Measurements from ENCODE around the gene RNASEH2A. TPM values are rescaled to one million over a fixed set of nuclear protein-coding genes. Genes with fewer than 3 reads are reported as not detected.

Gene RNASEH2A
- total and polyA plus RNA-seq, 2 of the 13 experiments (the other 11 are each of a cell fraction or from before 2014, with no cell fraction given): 25.1 to 35.8 TPM

GRCh38 chr19:12791345-12792050, 14.9 kb upstream of the RNASEH2A start, which contains the start of gene JUNB (continued):
- 0 out of 2 replicates have a peak, but pooled peaks have one; percentile 54 for TF ChIP-seq PRDM4 (CRISPR knock-in tag; IDR thresholded peaks at IDR 0.05; ENCODE audit: borderline replicate concordance)
- TF ChIP-seq FOXM1 (CRISPR knock-in tag; IDR thresholded peaks at IDR 0.05): no peak
- TF ChIP-seq ZNF280B (CRISPR knock-in tag; IDR thresholded peaks at IDR 0.05; ENCODE audit: borderline replicate concordance): peak; percentile 89
- TF ChIP-seq ZSCAN22 (CRISPR knock-in tag; IDR thresholded peaks at IDR 0.05): no peak
- no peak for TF ChIP-seq DPF2 (CRISPR knock-in tag; IDR thresholded peaks at IDR 0.05; ENCODE audit: borderline replicate concordance, low read depth)
- TF ChIP-seq ZNF503 (CRISPR knock-in tag; IDR thresholded peaks at IDR 0.05): peak; percentile 81; the same call in 1 of the 2 replicates
- no peak for TF ChIP-seq ZNF672 (CRISPR knock-in tag; IDR thresholded peaks at IDR 0.05)
- no peak for TF ChIP-seq NR2F2 (IDR thresholded peaks at IDR 0.05; ENCODE audit: borderline replicate concordance, low read depth)
- no peak for TF ChIP-seq ZXDC (CRISPR knock-in tag; IDR thresholded peaks at IDR 0.05)
- TF ChIP-seq ZNF772 (CRISPR knock-in tag; IDR thresholded peaks at IDR 0.05): peak; percentile 95
- TF ChIP-seq CC2D1A (CRISPR knock-in tag; IDR thresholded peaks at IDR 0.05): no peak
- TF ChIP-seq MXD1 (CRISPR knock-in tag; IDR thresholded peaks at IDR 0.05): peak; percentile 69; the same call in 1 of the 2 replicates
- no peak for TF ChIP-seq ZFP36 (IDR thresholded peaks at IDR 0.05; ENCODE audit: borderline replicate concordance, low read depth, low read length, partially characterized antibody)
- peak; percentile 92 for TF ChIP-seq AHR (CRISPR knock-in tag; IDR thresholded peaks at IDR 0.05)
- TF ChIP-seq ATF7-NPFF (CRISPR knock-in tag; IDR thresholded peaks at IDR 0.05; ENCODE audit: low read depth): peak; percentile 85
- TF ChIP-seq E2F5 (CRISPR knock-in tag; conservative IDR thresholded peaks at IDR 0.05): 0 out of 2 replicates have a peak, but pooled peaks have one; percentile 54
- TF ChIP-seq KAT8 (CRISPR knock-in tag; IDR thresholded peaks at IDR 0.05): peak; percentile 88
- peak; percentile 99 for TF ChIP-seq TAF1 (CRISPR knock-in tag; IDR thresholded peaks at IDR 0.05)
- peak; percentile 48 for TF ChIP-seq YY1 (IDR thresholded peaks at IDR 0.05; ENCODE audit: insufficient read depth, insufficient replicate concordance, low read depth, low read length)
